B cell (primary cell): ENCODE measurements around the gene SS18L1.

Experiments
- EZH2 ChIP-seq: IDR thresholded peaks from 2 replicates; pipeline ENCODE4 v1.6.1; 2012; ENCODE audit warnings: borderline replicate concordance, low read depth, mild to moderate bottlenecking, moderate library complexity, low read length; ENCODE audit not compliant: insufficient read depth, poor library complexity, severe bottlenecking
- TF ChIP-seq, protein P1 (sequence below): fragments of 200-600 bp; IDR thresholded peaks from one replicate; pipeline ENCODE4 v1.8.0; 2022; ENCODE audit warnings: antibody characterized with exemption, mild to moderate bottlenecking

GRCh38 chr20:62179162-62179504, 35.6 kb downstream of the SS18L1 start:
- TF ChIP-seq EZH2 = no peak
- TF ChIP-seq, protein P1, sequence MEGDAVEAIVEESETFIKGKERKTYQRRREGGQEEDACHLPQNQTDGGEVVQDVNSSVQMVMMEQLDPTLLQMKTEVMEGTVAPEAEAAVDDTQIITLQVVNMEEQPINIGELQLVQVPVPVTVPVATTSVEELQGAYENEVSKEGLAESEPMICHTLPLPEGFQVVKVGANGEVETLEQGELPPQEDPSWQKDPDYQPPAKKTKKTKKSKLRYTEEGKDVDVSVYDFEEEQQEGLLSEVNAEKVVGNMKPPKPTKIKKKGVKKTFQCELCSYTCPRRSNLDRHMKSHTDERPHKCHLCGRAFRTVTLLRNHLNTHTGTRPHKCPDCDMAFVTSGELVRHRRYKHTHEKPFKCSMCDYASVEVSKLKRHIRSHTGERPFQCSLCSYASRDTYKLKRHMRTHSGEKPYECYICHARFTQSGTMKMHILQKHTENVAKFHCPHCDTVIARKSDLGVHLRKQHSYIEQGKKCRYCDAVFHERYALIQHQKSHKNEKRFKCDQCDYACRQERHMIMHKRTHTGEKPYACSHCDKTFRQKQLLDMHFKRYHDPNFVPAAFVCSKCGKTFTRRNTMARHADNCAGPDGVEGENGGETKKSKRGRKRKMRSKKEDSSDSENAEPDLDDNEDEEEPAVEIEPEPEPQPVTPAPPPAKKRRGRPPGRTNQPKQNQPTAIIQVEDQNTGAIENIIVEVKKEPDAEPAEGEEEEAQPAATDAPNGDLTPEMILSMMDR = no peak
